GM12892 (cell line): ENCODE results near the gene PDE4B.

ENCODE experiments used
- POLR2A ChIP-seq: IDR thresholded peaks from 2 replicates; pipeline ENCODE4 v1.6.1; 2011; ENCODE audit warnings: low read depth, low read length, control low read depth
- POLR2AphosphoS5 ChIP-seq: IDR thresholded peaks from 2 replicates; pipeline ENCODE4 v1.6.1; 2011; ENCODE audit warnings: low read depth, low read length, control low read depth
- TAF1 ChIP-seq: IDR thresholded peaks from 2 replicates; pipeline ENCODE4 v1.6.1; 2011; ENCODE audit warnings: low read depth, mild to moderate bottlenecking, control low read depth, low read length, borderline replicate concordance

GRCh38 chr1:66041654-66042053 is 249.0 kb downstream of the PDE4B start:
- no peak for TF ChIP-seq POLR2AphosphoS5
- TF ChIP-seq POLR2A: no peak
- TF ChIP-seq TAF1: no peak
